HEK293 (cell line): ENCODE data around the gene MED4.
A peak's percentile ranks its signal among the peaks of the same experiment; 100 is the strongest.

Source experiments
- CTCF ChIA-PET: fragments of 350-600 bp; formaldehyde crosslinking; extraction: SDS; loops from one replicate; lab custom pipeline; 2021; ENCODE audit warnings: antibody characterized with exemption; lab: Yijun Ruan, JAX
- POLR2A ChIA-PET: fragments of 300-600 bp; formaldehyde crosslinking; extraction: SDS; loops from one replicate; lab custom pipeline; 2020; ENCODE audit warnings: antibody characterized with exemption, inconsistent platforms; lab: Yijun Ruan, JAX
- H3K27ac ChIP-seq: fragments of 200-500 bp; sonication (Bioruptor generic); 2 replicates; pipeline ENCODE4 v1.5.1; 2014; ENCODE audit warnings: low read depth, low read length, control low read depth, inconsistent platforms; ENCODE audit errors: extremely low read depth
- H3K36me3 ChIP-seq, 2 experiments: fragments of 200-500 bp in 1 of 2; sonication (Bioruptor generic) in 1 of 2; 1 replicate in 1 of 2; 2 replicates in 1 of 2; pipeline ENCODE4 v1.5.1; 2014 to 2017; ENCODE audit warnings: inconsistent platforms in 2 of 2, low read length in 2 of 2; ENCODE audit not compliant: control insufficient read depth in 2 of 2, insufficient read depth in 1 of 2
- H3K4me1 ChIP-seq: fragments of 200-500 bp; sonication (Bioruptor generic); 2 replicates; pipeline ENCODE4 v1.5.1; 2014; ENCODE audit warnings: mild to moderate bottlenecking, low read length, inconsistent platforms; ENCODE audit not compliant: control insufficient read depth, insufficient read depth
- H3K4me3 ChIP-seq: 2 replicates; pipeline ENCODE4 v1.5.1; 2011; ENCODE audit warnings: low read depth, mild to moderate bottlenecking, control low read depth, low read length, moderate library complexity
- H3K9me3 ChIP-seq: fragments of 200-500 bp; sonication (Bioruptor generic); 2 replicates; pipeline ENCODE4 v1.5.1; 2014; ENCODE audit warnings: low read depth, low read length, inconsistent platforms; ENCODE audit not compliant: control insufficient read depth, insufficient read depth
- BCL11A ChIP-seq: fragments of 450-650 bp; formaldehyde crosslinking; IDR thresholded peaks from 2 replicates; pipeline ENCODE4 v1.5.1; 2016; ENCODE audit warnings: low read depth, missing biosample characterization, missing genetic modification characterization
- HOXA7 ChIP-seq: sonication (generic); formaldehyde crosslinking; IDR thresholded peaks from 2 replicates; pipeline ENCODE4 v1.8.1; 2022; ENCODE audit warnings: missing genetic modification reagents, borderline replicate concordance
- HOXC10 ChIP-seq: sonication (generic); formaldehyde crosslinking; IDR thresholded peaks from 2 replicates; pipeline ENCODE4 v1.8.1; 2023; ENCODE audit warnings: mild to moderate bottlenecking, missing genetic modification reagents
- HOXD13 ChIP-seq: sonication (generic); formaldehyde crosslinking; IDR thresholded peaks from 2 replicates; pipeline ENCODE4 v1.8.0; 2022; ENCODE audit warnings: missing genetic modification reagents, borderline replicate concordance
- KLF16 ChIP-seq: fragments of 450-650 bp; formaldehyde crosslinking; IDR thresholded peaks from 2 replicates; pipeline ENCODE4 v1.5.1; 2017; ENCODE audit warnings: missing biosample characterization, missing genetic modification characterization
- KLF8 ChIP-seq: fragments of 450-650 bp; formaldehyde crosslinking; IDR thresholded peaks from 2 replicates; pipeline ENCODE4 v1.5.1; 2016; ENCODE audit warnings: missing biosample characterization, missing genetic modification characterization
- OSR2 ChIP-seq: fragments of 450-650 bp; formaldehyde crosslinking; IDR thresholded peaks from 2 replicates; pipeline ENCODE4 v1.5.1; 2016; ENCODE audit warnings: missing biosample characterization, missing genetic modification characterization
- SP7 ChIP-seq: fragments of 450-650 bp; formaldehyde crosslinking; IDR thresholded peaks from 2 replicates; pipeline ENCODE4 v1.5.1; 2016; ENCODE audit warnings: missing biosample characterization, missing genetic modification characterization
- ZBTB10 ChIP-seq: fragments of 450-650 bp; formaldehyde crosslinking; IDR thresholded peaks from 2 replicates; pipeline ENCODE4 v1.5.1; 2016; ENCODE audit warnings: missing biosample characterization, missing genetic modification characterization
- ZBTB17 ChIP-seq: fragments of 450-650 bp; formaldehyde crosslinking; IDR thresholded peaks from 2 replicates; pipeline ENCODE4 v1.5.1; 2016; ENCODE audit warnings: missing biosample characterization, missing genetic modification characterization
- ZBTB44 ChIP-seq: fragments of 450-650 bp; IDR thresholded peaks from 2 replicates; pipeline ENCODE4 v1.5.1; 2018; ENCODE audit warnings: missing biosample characterization, mild to moderate bottlenecking, missing genetic modification characterization
- ZIC2 ChIP-seq: fragments of 450-650 bp; formaldehyde crosslinking; IDR thresholded peaks from 2 replicates; pipeline ENCODE4 v1.5.1; 2016; ENCODE audit warnings: missing biosample characterization, missing genetic modification characterization
- ZNF138 ChIP-seq: fragments of 450-650 bp; formaldehyde crosslinking; IDR thresholded peaks from 2 replicates; pipeline ENCODE4 v1.5.1; 2016; ENCODE audit warnings: missing biosample characterization, missing genetic modification characterization, borderline replicate concordance
- ZNF140 ChIP-seq: fragments of 450-650 bp; formaldehyde crosslinking; IDR thresholded peaks from 2 replicates; pipeline ENCODE4 v1.5.1; 2016; ENCODE audit warnings: missing biosample characterization, missing genetic modification characterization
- ZNF169 ChIP-seq: fragments of 450-650 bp; formaldehyde crosslinking; IDR thresholded peaks from 2 replicates; pipeline ENCODE4 v1.5.1; 2016; ENCODE audit warnings: missing biosample characterization, missing genetic modification characterization
- ZNF184 ChIP-seq: fragments of 450-650 bp; IDR thresholded peaks from 2 replicates; pipeline ENCODE4 v1.5.1; 2018; ENCODE audit warnings: missing biosample characterization, mild to moderate bottlenecking, missing genetic modification characterization
- ZNF202 ChIP-seq: fragments of 450-650 bp; formaldehyde crosslinking; IDR thresholded peaks from 2 replicates; pipeline ENCODE4 v1.5.1; 2016; ENCODE audit warnings: missing biosample characterization, missing genetic modification characterization, borderline replicate concordance
- ZNF311 ChIP-seq: fragments of 450-650 bp; formaldehyde crosslinking; IDR thresholded peaks from 2 replicates; pipeline ENCODE4 v1.5.1; 2017; ENCODE audit warnings: missing biosample characterization, missing genetic modification characterization, borderline replicate concordance
- ZNF398 ChIP-seq: fragments of 450-650 bp; formaldehyde crosslinking; IDR thresholded peaks from 2 replicates; pipeline ENCODE4 v1.5.1; 2017; ENCODE audit warnings: missing biosample characterization, missing genetic modification characterization
- ZNF513 ChIP-seq: fragments of 450-650 bp; IDR thresholded peaks from 2 replicates; pipeline ENCODE4 v1.5.1; 2018; ENCODE audit warnings: missing biosample characterization, missing genetic modification characterization
- ZNF514 ChIP-seq: fragments of 450-650 bp; formaldehyde crosslinking; IDR thresholded peaks from 2 replicates; pipeline ENCODE4 v1.5.1; 2016; ENCODE audit warnings: missing biosample characterization, missing genetic modification characterization
- ZNF558 ChIP-seq: fragments of 450-650 bp; formaldehyde crosslinking; IDR thresholded peaks from 2 replicates; pipeline ENCODE4 v1.5.1; 2016; ENCODE audit warnings: missing biosample characterization, missing genetic modification characterization
- ZNF670 ChIP-seq: fragments of 450-650 bp; formaldehyde crosslinking; IDR thresholded peaks from 2 replicates; pipeline ENCODE4 v1.5.1; 2016; ENCODE audit warnings: missing biosample characterization, missing genetic modification characterization, low read depth
- ZNF701 ChIP-seq: fragments of 450-650 bp; formaldehyde crosslinking; IDR thresholded peaks from 2 replicates; pipeline ENCODE4 v1.5.1; 2016; ENCODE audit warnings: missing biosample characterization, missing genetic modification characterization
- ZSCAN23 ChIP-seq: fragments of 450-650 bp; formaldehyde crosslinking; IDR thresholded peaks from 2 replicates; pipeline ENCODE4 v1.5.1; 2016; ENCODE audit warnings: missing biosample characterization, missing genetic modification characterization

MED4 gene

GRCh38 chr13:48094781-48095502 is at the start of gene MED4 (continued):
- TF ChIP-seq ZBTB44 (tag by site-specific recombination) (no peak), HOXC10 (no peak), ZNF398 (no peak), ZNF558 (tag by site-specific recombination) (no peak), ZNF513 (no peak), ZNF514 (tag by site-specific recombination) (no peak), ZBTB17 (tag by site-specific recombination) (peak; percentile 76; the same call in 1 of the 2 replicates), ZNF169 (tag by site-specific recombination) (no peak), KLF8 (tag by site-specific recombination) (peak; percentile 68), ZNF140 (tag by site-specific recombination) (no peak), ZBTB10 (tag by site-specific recombination) (no peak), BCL11A (tag by site-specific recombination) (no peak), SP7 (peak; percentile 82), ZSCAN23 (no peak), OSR2 (tag by site-specific recombination) (no peak), ZNF138 (no peak), ZNF311 (tag by site-specific recombination) (no peak)

GRCh38 chr13:48144413-48145035 is 49.6 kb upstream of the MED4 start:
- H3K4me3 ChIP-seq = no peak overlapping the region
- no peak for TF ChIP-seq ZIC2 (tag by site-specific recombination)
- TF ChIP-seq ZNF202 = no peak
- no peak for TF ChIP-seq ZNF701
- no peak for TF ChIP-seq HOXD13 (CRISPR knock-in tag)
- TF ChIP-seq KLF16 (tag by site-specific recombination) = no peak
- TF ChIP-seq HOXA7 (CRISPR knock-in tag) = no peak
- TF ChIP-seq ZNF670 (tag by site-specific recombination) = no peak
- TF ChIP-seq ZNF184 (tag by site-specific recombination) = no peak
- POLR2A ChIA-PET = no interaction called here
- H3K4me1 ChIP-seq = no peaks in the 10 kb centered on the region
- CTCF ChIA-PET = no interaction called here
- no peaks in the 10 kb centered on the region for H3K9me3 ChIP-seq
- H3K36me3 ChIP-seq = no peaks in the 10 kb centered on the region
- H3K27ac ChIP-seq = no peak overlapping the region
